NCI-H82 treated with DMSO at 0.1 percent for 48 hours (cell line): ENCODE results near the gene GPS2.

Experiments
- DNase-seq: peaks from one replicate; lab custom pipeline; 2025; ENCODE audit not compliant: unreplicated experiment; lab: John Stamatoyannopoulos, UW

GPS2 gene, protein sequence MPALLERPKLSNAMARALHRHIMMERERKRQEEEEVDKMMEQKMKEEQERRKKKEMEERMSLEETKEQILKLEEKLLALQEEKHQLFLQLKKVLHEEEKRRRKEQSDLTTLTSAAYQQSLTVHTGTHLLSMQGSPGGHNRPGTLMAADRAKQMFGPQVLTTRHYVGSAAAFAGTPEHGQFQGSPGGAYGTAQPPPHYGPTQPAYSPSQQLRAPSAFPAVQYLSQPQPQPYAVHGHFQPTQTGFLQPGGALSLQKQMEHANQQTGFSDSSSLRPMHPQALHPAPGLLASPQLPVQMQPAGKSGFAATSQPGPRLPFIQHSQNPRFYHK

GRCh38 chr17:7314719-7315569 is at the start of gene GPS2:
Gene GPS2 (minus strand): TSS chr17:7315360. CDS start chr17:7315052, 308 bp downstream.
- peak; percentile 59 for DNase-seq

DNA sequence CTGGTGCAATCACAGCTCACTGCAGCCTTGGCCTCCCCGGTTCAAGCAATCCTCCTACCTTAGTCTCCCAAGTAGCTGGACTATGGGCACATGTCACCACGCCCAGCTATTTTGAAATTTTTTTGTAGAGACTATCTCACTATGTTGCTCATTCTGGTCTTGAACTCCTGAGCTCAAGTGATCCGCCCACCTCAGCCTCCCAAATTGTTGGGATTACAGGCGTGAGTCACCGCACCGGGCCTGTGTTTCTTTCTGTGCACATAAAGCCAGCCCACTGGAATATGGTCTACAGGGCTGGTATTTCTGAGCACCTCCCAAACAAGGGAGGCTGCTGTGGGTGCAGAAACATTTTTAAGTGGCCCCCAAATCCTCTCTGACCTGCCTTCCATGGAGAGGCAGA is 48.2 kb upstream of the GPS2 start:
- DNase-seq: no peak

GRCh38 chr17:7361906-7362305 is 46.7 kb upstream of the GPS2 start:
- no peak for DNase-seq

DNA sequence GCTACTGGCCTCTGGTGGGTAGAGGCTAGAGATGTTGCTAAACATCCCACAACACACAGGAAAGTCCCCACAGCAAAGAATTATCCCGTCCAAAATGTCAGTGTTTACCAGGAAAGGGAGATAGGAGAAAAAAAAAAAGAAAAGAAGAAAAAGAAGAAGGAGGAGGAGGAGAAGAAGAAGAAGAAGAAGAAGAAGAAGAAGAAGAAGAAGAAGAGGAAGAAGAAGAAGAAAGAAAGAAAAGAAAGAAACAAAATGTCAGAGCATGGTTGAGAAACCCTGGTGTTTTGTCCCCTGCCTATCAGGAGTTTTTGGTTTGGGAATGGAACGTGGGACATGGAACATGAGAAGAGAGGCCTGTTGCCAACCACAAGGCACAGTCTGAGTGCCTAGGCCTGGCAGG is 42.2 kb upstream of the GPS2 start:
- no peak for DNase-seq

- no peak for DNase-seq
Measured at GRCh38 chr17:7356756-7357155, 41.6 kb upstream of the GPS2 start.

- DNase-seq: peak; percentile 30
Measured at GRCh38 chr17:7356072-7356549, 41.0 kb upstream of the GPS2 start.

DNA sequence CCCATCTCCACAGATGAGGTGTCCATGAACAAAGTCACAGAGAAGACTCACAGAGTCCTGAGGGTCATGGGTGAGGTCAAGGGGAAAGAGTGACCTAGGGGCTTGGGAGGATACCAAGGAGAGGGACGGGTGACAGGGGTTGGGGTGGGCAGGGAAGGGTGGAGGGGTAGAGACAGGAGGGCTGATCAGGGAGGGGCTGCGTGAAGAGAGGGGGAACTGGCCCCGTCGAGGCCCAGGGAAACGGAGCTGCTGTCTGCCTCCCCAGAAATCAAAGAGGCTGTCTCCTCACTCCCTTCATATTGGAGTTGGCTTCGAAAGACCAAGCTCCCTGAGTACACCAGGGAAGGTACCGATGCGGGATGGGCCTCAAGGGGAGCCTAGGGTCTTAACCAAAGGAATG is 40.4 kb upstream of the GPS2 start:
- DNase-seq: no peak

DNA sequence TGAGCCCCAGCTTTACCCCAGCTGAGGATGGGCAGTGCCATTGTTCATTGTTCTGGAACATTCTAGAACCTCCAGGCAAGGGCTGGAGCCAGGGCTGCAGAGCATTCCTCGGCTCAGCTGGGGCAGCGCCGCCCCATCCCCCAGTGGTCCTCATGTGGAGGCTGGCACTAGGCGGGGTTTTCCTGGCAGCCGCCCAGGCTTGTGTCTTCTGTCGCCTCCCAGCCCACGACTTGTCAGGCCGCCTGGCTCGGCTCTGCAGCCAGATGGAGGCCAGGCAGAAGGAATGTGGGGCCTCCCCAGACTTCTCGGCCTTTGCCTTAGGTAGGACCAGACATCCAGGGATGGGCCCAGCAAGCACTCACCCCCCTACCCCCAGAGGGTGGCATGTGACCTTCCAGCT is 39.9 kb upstream of the GPS2 start, which contains the start of gene TMEM95:
Gene TMEM95, plus strand, starts transcription at position 104 of the 400 bp plus-strand sequence. Its CDS starts 49 bp downstream, at position 153.
- no peak for DNase-seq

DNA sequence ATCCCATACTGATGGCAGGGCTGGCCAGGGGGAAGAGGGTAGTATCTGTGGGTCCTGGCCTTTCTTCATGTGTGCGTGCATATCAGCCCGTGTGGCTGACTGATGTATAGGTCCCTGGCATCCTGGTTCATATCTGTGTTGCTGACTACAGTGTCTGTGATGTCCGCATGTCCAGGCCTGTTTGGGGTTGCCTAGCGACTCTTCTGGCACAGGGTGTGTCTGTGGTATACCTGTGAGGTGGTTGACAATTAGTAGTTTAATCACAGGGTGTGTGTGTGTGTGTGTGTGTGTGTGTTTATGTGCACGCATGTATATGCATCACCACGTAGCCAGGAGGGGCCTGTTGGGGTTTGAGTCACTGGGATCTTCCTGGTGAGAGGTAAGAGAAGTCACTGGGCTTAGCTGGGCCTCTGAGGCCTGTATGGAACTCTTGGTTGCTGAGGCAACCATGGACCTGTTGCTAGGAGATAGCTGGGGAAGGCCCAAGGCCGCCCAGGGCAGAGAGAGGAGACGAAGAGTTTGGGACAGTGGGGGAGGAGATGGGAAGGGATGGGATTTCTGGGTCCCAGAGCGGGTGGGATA is 39.2 kb upstream of the GPS2 start:
- DNase-seq: no peak

GRCh38 chr17:7352910-7353635 is 37.9 kb upstream of the GPS2 start:
- no peak for DNase-seq

- no peak for DNase-seq
Measured at GRCh38 chr17:7352503-7352889, 37.3 kb upstream of the GPS2 start.

- DNase-seq: peak; percentile 11
Measured at GRCh38 chr17:7351665-7352502, 36.7 kb upstream of the GPS2 start, which contains the start of gene KCTD11. Gene KCTD11 (plus strand): TSS chr17:7352162.

GRCh38 chr17:7348478-7349242 is 33.5 kb upstream of the GPS2 start:
- no peak for DNase-seq

- DNase-seq: no peak
Measured at GRCh38 chr17:7347630-7348477, 32.7 kb upstream of the GPS2 start.

DNA sequence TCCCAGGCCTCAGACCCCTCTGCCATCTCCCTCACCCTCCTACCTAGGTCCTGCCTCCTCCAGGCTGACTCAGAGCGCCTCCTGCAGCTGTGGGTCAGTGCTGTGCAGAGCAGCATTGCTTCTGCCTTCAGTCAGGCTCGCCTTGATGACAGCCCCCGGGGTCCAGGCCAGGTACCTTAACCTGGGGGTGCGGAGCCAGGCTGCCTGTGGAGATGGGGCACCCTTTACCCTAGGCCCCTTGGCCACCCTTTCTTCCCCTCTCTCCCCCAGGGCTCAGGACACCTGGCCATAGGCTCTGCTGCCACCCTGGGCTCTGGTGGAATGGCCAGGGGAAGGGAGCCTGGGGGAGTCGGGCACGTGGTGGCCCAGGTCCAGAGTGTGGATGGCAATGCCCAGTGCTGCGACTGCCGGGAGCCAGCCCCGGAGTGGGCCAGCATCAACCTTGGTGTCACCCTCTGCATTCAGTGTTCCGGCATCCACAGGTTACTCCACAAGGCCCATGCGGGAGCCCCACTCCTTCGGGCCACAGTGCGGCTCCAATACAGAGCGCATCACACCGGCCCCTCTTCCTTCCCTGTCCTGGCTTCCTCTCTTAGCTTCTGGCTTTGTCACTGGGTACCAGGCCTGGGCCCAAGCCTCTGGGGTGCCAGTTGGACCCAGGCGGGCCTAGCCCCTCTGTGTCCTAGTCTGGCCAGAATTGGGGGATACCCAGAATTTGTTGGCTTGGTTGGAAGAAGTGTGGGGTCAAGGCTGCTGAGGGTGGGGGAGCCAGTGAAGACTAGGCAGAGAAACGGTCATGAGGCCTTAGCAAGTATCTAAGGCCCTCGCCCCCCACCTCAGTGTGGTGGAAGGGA is 31.8 kb upstream of the GPS2 start:
- DNase-seq: no peak

DNA sequence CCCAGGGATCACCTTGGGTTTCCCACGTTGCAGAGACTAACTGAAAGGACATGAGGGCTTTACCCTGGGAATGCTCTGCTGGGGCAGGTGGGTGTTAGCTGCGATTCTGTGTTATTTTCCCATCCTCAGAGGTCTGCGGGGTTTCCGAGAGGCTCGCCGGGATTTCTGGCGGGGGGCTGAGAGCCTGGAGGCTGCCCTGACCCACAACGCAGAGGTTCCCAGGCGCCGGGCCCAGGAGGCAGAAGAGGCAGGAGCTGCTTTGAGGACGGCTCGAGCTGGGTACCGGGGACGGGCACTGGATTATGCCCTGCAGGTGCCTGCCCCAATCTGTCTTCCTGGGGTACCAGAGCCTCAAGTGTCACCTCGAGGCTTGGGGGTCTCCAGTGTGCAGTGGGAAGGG is 28.1 kb upstream of the GPS2 start:
- DNase-seq: no peak

GRCh38 chr17:7341842-7342241 is 26.7 kb upstream of the GPS2 start:
- no peak for DNase-seq
